GM12801 (cell line): Measurements from ENCODE around the gene ACE.

Source experiments
- CTCF ChIP-seq: IDR thresholded peaks from one replicate; pipeline ENCODE4 v1.5.1; 2011; ENCODE audit warnings: control low read depth; ENCODE audit not compliant: insufficient read length; ENCODE audit errors: extremely low read depth

ACE gene

GRCh38 chr17:63496663-63497400, 20.0 kb downstream of the ACE start:
- no peak for TF ChIP-seq CTCF

GRCh38 chr17:63497708-63498483, 21.0 kb downstream of the ACE start:
- TF ChIP-seq CTCF = no peak

GRCh38 chr17:63498626-63499195, 21.9 kb downstream of the ACE start:
- no peak for TF ChIP-seq CTCF

GRCh38 chr17:63500543-63501390, 23.9 kb downstream of the ACE start:
- TF ChIP-seq CTCF = no peak

- no peak for TF ChIP-seq CTCF
Measured at GRCh38 chr17:63503341-63503705, 26.5 kb downstream of the ACE start.

GRCh38 chr17:63504261-63504660, 27.4 kb downstream of the ACE start:
- no peak for TF ChIP-seq CTCF

GRCh38 chr17:63505341-63505740, 28.5 kb downstream of the ACE start:
- TF ChIP-seq CTCF = no peak
